HPDE6-E6E7 (cell line): ENCODE results near the gene TBXAS1.

ENCODE experiments used
- DNase-seq: peaks from one replicate; pipeline ENCODE4 v3.0.0; 2011; ENCODE audit warnings: missing footprints; ENCODE audit errors: extremely low spot score

Gene TBXAS1

GRCh38 chr7:139854803-139855497, 25.9 kb downstream of the TBXAS1 start:
- DNase-seq = no peak

GRCh38 chr7:139855498-139856270, 26.6 kb downstream of the TBXAS1 start:
- no peak for DNase-seq

- DNase-seq = no peak
Measured at GRCh38 chr7:139857791-139858190, 28.7 kb downstream of the TBXAS1 start.

- no peak for DNase-seq
Measured at GRCh38 chr7:139860090-139860775, 31.2 kb downstream of the TBXAS1 start.

GRCh38 chr7:139861803-139862202, 32.7 kb downstream of the TBXAS1 start:
- DNase-seq = no peak

GRCh38 chr7:139866047-139866837, 37.2 kb downstream of the TBXAS1 start:
- DNase-seq = no peak

- no peak for DNase-seq
Measured at GRCh38 chr7:139867847-139868246, 38.8 kb downstream of the TBXAS1 start.

GRCh38 chr7:139869886-139870285, 40.8 kb downstream of the TBXAS1 start:
- DNase-seq = no peak

GRCh38 chr7:139870380-139870779, 41.3 kb downstream of the TBXAS1 start:
- no peak for DNase-seq

GRCh38 chr7:139871331-139871730, 42.3 kb downstream of the TBXAS1 start:
- DNase-seq = no peak

GRCh38 chr7:139871820-139872219, 42.8 kb downstream of the TBXAS1 start:
- no peak for DNase-seq

- no peak for DNase-seq
Measured at GRCh38 chr7:139873593-139874301, 44.7 kb downstream of the TBXAS1 start.

GRCh38 chr7:139874302-139874629, 45.2 kb downstream of the TBXAS1 start:
- no peak for DNase-seq

- no peak for DNase-seq
Measured at GRCh38 chr7:139875821-139876241, 46.8 kb downstream of the TBXAS1 start.

- DNase-seq = no peak
Measured at GRCh38 chr7:139876622-139877283, 47.7 kb downstream of the TBXAS1 start.

- no peak for DNase-seq
Measured at GRCh38 chr7:139883814-139884213, 54.8 kb downstream of the TBXAS1 start.

GRCh38 chr7:139884441-139884840, 55.4 kb downstream of the TBXAS1 start:
- DNase-seq = no peak

- DNase-seq = no peak
Measured at GRCh38 chr7:139885511-139885910, 56.4 kb downstream of the TBXAS1 start.

GRCh38 chr7:139886206-139886605, 57.1 kb downstream of the TBXAS1 start:
- DNase-seq = no peak

GRCh38 chr7:139886899-139887298, 57.8 kb downstream of the TBXAS1 start:
- no peak for DNase-seq

GRCh38 chr7:139887992-139888481, 59.0 kb downstream of the TBXAS1 start:
- no peak for DNase-seq
